GM20000 (cell line): ENCODE data around the gene EIF4A3.

ENCODE experiments used
- DNase-seq: peaks from one replicate; pipeline ENCODE4 v3.0.0; 2012; ENCODE audit warnings: low spot score
- TF ChIP-seq, protein P1 (sequence below): IDR thresholded peaks from 2 replicates; pipeline ENCODE4 v1.5.1; 2012; ENCODE audit warnings: mild to moderate bottlenecking, control low read depth; ENCODE audit errors: extremely low read depth, missing control alignments

Gene EIF4A3

DNA sequence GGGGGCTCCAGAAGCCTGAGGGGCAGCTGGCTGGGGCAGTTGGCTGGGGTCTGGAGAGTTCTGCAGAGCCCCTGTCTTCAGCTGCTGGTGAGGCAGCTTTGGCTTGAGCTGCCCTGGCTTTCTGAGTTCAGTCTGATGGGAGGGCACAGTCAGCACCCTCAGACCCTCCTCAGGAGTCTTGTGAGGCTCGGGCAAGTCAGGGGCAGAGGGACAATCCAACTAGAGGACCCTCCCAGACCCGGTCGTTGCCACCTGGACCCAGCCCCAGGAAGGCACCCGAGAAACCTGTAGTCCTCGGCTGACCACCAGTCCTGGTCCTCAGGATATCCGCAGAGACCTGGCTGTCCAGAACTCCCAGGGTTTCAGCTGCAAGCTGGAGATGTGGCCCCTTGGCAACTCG lies 24.8 kb upstream of the EIF4A3 start:
- no peak for DNase-seq
- TF ChIP-seq, protein P1, sequence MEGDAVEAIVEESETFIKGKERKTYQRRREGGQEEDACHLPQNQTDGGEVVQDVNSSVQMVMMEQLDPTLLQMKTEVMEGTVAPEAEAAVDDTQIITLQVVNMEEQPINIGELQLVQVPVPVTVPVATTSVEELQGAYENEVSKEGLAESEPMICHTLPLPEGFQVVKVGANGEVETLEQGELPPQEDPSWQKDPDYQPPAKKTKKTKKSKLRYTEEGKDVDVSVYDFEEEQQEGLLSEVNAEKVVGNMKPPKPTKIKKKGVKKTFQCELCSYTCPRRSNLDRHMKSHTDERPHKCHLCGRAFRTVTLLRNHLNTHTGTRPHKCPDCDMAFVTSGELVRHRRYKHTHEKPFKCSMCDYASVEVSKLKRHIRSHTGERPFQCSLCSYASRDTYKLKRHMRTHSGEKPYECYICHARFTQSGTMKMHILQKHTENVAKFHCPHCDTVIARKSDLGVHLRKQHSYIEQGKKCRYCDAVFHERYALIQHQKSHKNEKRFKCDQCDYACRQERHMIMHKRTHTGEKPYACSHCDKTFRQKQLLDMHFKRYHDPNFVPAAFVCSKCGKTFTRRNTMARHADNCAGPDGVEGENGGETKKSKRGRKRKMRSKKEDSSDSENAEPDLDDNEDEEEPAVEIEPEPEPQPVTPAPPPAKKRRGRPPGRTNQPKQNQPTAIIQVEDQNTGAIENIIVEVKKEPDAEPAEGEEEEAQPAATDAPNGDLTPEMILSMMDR: no peak

DNA sequence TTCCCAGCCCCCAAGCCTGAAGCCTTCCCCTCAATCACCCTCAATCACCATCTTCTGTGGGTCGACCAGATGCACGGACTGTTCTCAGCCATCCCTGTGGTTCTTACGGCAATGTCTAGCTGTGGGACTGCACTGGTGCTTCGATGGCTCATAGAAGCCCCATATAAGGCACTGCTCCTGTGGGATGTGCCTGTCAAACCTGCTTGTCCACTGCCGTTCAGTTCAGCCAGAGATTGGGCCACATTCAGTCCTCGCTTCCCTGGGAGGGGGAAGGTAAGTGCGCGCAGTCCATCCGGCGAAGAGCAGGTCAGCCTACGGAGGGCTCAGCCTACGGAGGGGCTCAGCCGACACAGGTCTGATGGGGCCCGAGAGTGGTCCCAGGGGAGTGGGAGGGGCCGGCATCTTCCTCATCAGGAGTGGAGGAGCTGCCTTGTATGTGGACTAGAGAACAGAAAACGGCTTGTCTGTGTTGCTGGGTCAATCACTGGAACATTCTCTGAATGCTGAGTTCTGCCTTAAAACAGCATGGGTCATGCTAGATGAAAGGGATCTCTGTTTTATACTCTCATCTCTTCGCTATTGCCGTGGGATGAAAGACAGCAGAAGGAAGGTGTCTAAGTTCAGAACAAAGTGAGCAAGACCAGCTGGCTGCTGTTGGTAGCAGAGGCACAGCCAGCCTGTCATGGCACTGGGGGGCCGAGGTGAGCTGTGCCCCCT lies 23.0 kb upstream of the EIF4A3 start, which contains the start of gene CARD14:
Gene CARD14, plus strand, starts transcription at position 247 of the 717 bp plus-strand sequence. CDS start 11,409 bp downstream, outside the sequence.
- no peak for DNase-seq
- TF ChIP-seq, protein P1: no peak

DNA sequence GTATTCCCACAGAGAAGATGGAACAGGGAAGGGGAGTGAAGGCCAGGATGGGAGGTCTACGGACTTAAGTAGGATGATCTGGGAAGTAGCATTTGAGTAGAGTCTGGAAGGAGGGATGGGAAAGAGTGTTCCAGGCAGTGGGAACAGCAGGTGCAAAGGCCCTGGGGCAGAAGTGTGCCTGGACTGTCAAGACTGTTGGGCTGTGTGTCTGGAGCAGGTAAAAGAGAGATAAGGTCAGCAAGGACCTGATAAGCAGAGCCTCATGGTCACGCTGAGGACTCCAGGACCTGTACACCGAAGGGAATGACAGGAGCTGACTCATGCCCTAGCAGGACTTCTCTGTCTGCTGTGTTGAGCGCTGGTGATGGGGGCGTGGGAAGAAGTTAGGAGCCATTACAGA lies 22.2 kb upstream of the EIF4A3 start:
- TF ChIP-seq, protein P1: no peak
- DNase-seq: no peak

DNA sequence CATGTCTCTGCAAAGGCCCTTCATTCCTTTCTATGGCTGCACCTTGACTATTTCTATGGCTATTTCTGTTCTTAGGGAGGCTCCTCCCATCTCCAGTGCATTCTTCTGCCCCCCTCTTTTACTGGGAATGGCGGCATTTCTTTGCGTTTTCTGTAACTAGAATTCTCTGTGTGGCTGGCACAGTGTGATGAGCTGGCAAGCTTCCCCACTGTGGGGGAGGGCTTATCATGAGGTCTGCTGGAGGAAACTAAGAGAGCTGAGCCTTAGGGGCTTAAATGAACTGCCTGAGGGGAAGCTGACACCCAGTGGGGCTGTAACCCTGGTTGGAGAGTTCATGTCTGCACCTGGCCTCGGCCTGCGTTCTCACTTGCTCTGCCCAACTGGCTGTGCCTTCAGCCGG lies 21.4 kb upstream of the EIF4A3 start:
- DNase-seq: no peak

DNA sequence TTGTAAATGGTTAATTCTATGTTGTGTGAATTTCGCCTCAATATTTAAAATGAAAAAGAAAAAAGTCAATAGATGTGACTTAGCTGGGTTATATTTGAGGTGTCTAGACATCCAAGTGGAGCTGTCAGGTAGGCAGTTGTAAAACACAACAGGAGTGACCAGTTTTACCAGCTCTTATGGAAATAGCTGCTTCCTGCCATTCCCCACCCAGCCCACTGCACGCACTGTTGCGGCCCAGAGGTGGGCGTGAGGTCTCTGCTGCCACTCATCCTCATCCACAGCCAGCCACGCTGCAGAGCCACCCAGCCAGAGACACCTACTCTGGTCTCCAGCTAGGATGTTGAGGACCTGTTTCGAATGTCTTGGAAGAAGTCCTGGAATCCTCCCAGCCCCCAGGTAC lies 19.5 kb upstream of the EIF4A3 start:
- no peak for DNase-seq
- TF ChIP-seq, protein P1: no peak

More for the DNA sequence above, 21.4 kb upstream of the EIF4A3 start:
- TF ChIP-seq, protein P1: no peak

DNA sequence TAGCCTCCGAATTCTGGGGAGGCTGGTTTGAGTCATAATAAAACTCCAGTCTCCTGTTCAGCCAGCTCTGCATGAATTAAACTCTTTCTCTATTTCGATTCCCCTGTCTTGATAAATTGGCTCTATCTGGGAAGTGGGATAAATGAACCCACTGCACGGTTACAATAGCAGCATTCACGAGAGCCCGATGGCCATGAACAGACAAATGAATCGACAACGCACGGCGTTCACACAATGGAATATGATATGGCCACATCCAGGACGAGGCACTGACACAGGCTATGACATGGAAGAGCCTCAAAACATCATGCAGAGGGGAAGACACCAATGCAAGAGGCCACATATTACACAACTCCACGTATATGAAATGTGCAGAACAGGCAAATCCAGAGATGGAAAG lies 17.3 kb upstream of the EIF4A3 start:
- no peak for DNase-seq
- TF ChIP-seq, protein P1: no peak

DNA sequence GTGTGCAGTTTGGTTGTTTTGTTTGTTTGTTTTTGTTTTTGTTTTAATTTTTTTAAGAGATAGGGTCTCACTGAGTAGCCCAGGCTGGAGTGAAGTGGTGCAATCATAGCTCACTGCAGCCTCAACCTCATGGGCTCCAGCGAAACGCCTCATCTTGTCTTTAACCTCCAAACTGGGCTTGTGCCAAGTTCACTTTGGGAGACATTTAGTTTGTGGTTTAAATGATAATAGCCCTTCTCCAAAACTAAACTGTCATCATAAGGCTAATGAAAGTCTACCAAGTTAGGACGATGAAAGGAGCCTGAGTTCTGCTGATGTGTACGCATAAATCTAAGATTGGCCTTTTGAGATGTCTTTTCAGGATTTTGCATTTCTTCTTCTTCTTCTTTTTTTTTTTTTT lies 16.4 kb upstream of the EIF4A3 start:
- TF ChIP-seq, protein P1: no peak
- no peak for DNase-seq
